ENCODE measurements around the gene FN1.

DNA sequence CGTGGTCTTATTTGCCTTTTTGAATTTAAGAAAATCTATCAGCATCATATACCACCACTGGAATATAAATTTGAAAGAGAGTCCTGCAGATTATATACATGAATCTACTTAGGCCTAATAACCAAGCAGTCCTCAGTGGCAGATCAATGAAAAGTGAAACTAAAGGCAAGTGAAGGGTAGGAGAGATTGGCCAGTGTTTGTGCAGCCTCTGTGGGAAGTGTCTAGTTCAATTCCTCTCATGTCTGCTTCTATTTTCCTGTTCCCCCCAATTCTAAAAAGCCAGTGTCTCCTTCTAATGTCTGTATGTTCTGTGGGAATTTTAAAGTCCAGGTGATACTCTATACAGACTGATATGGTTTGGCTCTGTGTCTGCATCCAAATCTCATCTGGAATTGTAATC lies 61.9 kb downstream of the FN1 start:
- TF ChIP-seq, protein P1, sequence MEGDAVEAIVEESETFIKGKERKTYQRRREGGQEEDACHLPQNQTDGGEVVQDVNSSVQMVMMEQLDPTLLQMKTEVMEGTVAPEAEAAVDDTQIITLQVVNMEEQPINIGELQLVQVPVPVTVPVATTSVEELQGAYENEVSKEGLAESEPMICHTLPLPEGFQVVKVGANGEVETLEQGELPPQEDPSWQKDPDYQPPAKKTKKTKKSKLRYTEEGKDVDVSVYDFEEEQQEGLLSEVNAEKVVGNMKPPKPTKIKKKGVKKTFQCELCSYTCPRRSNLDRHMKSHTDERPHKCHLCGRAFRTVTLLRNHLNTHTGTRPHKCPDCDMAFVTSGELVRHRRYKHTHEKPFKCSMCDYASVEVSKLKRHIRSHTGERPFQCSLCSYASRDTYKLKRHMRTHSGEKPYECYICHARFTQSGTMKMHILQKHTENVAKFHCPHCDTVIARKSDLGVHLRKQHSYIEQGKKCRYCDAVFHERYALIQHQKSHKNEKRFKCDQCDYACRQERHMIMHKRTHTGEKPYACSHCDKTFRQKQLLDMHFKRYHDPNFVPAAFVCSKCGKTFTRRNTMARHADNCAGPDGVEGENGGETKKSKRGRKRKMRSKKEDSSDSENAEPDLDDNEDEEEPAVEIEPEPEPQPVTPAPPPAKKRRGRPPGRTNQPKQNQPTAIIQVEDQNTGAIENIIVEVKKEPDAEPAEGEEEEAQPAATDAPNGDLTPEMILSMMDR (IDR thresholded peaks at IDR 0.05): no peak
- TF ChIP-seq EZH2 (IDR thresholded peaks at IDR 0.05; ENCODE audit: borderline replicate concordance, insufficient read depth, low read depth, low read length, poor library complexity, severe bottlenecking): no peak
